K562 (cell line): Measurements from ENCODE around the gene POGLUT2. TPM values are rescaled to one million over a fixed set of nuclear protein-coding genes. Genes with fewer than 3 reads are reported as not detected.
A peak's percentile ranks its signal among the peaks of the same experiment; 100 is the strongest.

Experiments used
- ELF4 ChIP-seq: fragments of 450-650 bp; formaldehyde crosslinking; IDR thresholded peaks from 2 replicates; pipeline ENCODE4 v1.4.0; 2022; ENCODE audit warnings: missing genetic modification characterization
- NR2C1 ChIP-seq, 2 experiments: fragments of 450-650 bp; IDR thresholded peaks; 2 replicates each; pipeline ENCODE4 v1.6.1; 2017; ENCODE audit warnings: mild to moderate bottlenecking in 2 of 2, antibody characterized with exemption in 1 of 2, inconsistent platforms in 1 of 2, missing compliant biosample characterization in 1 of 2, missing genetic modification characterization in 1 of 2
- ZNF165 ChIP-seq: fragments of 250-450 bp; sonication (Bioruptor Pico); IDR thresholded peaks from 2 replicates; pipeline ENCODE4 v1.4.0; 2020; ENCODE audit warnings: borderline replicate concordance
- ZNF184 ChIP-seq: sonication (generic); formaldehyde crosslinking; IDR thresholded peaks from 2 replicates; pipeline ENCODE4 v1.5.0; 2020; ENCODE audit warnings: missing genetic modification reagents
- ZNF232 ChIP-seq: sonication (generic); formaldehyde crosslinking; IDR thresholded peaks from 2 replicates; pipeline ENCODE4 v1.8.0; 2022; ENCODE audit warnings: mild to moderate bottlenecking, missing genetic modification reagents
- ZNF57 ChIP-seq: fragments of 450-650 bp; formaldehyde crosslinking; IDR thresholded peaks from 2 replicates; pipeline ENCODE4 v1.4.0; 2020; ENCODE audit warnings: mild to moderate bottlenecking, moderate library complexity
- ZNF707 ChIP-seq: fragments of 250-450 bp; sonication (Bioruptor Pico); conservative IDR thresholded peaks from 2 replicates; pipeline ENCODE4 v1.8.0; 2022; ENCODE audit warnings: inconsistent platforms, mild to moderate bottlenecking, moderate library complexity
- polyA plus RNA-seq, 8 experiments: library from polyadenylated mRNA; depleted of rRNA in 4 of 8; stranded (reverse) in 5 of 8; unstranded in 3 of 8; fragments of >200 nt; fragmentation: Nextera tagmentation in 2 of 8; fragmentation: Illumina TruSeq in 1 of 8; extraction: Ambion mirVana in 2 of 8; extraction: Trizol in 1 of 8; gene quantifications; 2 replicates each; pipeline versions ENCODE4 v1.2.1 to v1.2.3, GENCODE V29; 2011 to 2014; ENCODE audit warnings: inconsistent platforms in 1 of 8, missing spikeins in 1 of 8
- total RNA-seq, 7 experiments: library from RNA; depleted of rRNA in 6 of 7; stranded (reverse); fragments of >200 nt in 6 of 7; fragmentation: Illumina TruSeq in 2 of 7; extraction: Trizol in 2 of 7; gene quantifications; 2 replicates each; pipeline versions ENCODE4 v1.2.1 to v1.2.3, GENCODE V29; 2011 to 2021; ENCODE audit warnings: low replicate concordance in 1 of 7
- TF ChIP-seq, protein P1 (sequence below): fragments of 450-650 bp; IDR thresholded peaks from 2 replicates; pipeline ENCODE4 v1.6.1; 2016; ENCODE audit warnings: low read depth
- TF ChIP-seq, protein P2 (sequence below): fragments of 250-450 bp; sonication (Bioruptor Pico); IDR thresholded peaks from 2 replicates; pipeline ENCODE4 v1.8.0; 2021; ENCODE audit warnings: moderate library complexity, mild to moderate bottlenecking, inconsistent platforms

POGLUT2 gene
- total and polyA plus RNA-seq, 9 of the 15 experiments (the other 6 are each of a cell fraction or from before 2014, with no cell fraction given), result 3.8 to 11.8 (median 10.8) TPM

DNA sequence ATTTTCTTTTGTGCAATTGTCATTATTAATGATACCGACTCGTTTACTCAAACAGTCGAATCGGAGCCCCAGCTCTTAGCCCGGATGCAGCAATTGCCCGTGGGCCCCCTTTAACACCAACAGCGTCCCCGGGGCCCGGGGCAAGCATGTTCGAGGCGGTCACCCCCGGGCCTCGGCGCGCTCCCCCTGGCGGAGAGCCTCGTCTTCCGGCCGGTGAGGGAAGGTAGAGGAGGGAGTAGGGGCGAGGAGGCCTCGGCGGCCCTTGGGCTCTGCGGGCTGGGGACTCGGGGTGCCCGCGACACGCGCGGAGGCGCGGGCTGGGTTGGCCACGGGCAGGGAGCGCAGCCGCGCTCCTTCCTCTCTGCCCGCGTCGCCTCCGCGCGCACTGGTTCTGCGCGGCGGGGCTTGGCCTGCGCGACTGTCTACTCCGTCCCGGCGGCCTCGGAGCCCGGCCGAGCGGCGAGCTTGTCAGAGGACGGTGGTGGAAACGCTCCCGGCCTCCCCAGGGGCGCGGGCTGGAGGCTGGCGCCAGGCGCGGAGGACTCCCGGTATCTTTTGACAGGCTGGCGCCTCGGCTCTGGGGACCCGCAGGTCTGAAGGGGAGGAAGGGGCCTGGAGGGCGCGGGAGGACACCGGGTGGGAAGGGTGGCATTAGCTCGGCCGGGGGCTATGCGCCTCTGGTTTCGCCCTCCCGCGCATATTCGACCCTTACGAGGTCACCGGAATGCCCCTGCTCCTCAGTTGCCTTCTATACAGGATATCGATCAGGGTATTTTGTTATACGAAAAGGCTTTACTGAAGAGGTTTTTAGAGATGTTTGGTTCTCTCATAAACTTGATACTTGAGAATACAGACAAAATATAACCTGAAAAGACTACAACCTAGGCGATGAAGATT, 1.6 kb upstream of the POGLUT2 start (continued):
- TF ChIP-seq ZNF707 (no peak), ELF4 (CRISPR knock-in tag) (no peak), ZNF184 (CRISPR knock-in tag) (no peak), ZNF57 (CRISPR knock-in tag) (no peak), ZNF232 (CRISPR knock-in tag) (0 out of 2 replicates have a peak, but pooled peaks have one; percentile 51), NR2C1 (IDR thresholded peaks at IDR 0.05) (no peak), NR2C1 (tag; IDR thresholded peaks at IDR 0.05) (no peak), ZNF165 (CRISPR knock-in tag) (no peak)
- TF ChIP-seq, protein P1, sequence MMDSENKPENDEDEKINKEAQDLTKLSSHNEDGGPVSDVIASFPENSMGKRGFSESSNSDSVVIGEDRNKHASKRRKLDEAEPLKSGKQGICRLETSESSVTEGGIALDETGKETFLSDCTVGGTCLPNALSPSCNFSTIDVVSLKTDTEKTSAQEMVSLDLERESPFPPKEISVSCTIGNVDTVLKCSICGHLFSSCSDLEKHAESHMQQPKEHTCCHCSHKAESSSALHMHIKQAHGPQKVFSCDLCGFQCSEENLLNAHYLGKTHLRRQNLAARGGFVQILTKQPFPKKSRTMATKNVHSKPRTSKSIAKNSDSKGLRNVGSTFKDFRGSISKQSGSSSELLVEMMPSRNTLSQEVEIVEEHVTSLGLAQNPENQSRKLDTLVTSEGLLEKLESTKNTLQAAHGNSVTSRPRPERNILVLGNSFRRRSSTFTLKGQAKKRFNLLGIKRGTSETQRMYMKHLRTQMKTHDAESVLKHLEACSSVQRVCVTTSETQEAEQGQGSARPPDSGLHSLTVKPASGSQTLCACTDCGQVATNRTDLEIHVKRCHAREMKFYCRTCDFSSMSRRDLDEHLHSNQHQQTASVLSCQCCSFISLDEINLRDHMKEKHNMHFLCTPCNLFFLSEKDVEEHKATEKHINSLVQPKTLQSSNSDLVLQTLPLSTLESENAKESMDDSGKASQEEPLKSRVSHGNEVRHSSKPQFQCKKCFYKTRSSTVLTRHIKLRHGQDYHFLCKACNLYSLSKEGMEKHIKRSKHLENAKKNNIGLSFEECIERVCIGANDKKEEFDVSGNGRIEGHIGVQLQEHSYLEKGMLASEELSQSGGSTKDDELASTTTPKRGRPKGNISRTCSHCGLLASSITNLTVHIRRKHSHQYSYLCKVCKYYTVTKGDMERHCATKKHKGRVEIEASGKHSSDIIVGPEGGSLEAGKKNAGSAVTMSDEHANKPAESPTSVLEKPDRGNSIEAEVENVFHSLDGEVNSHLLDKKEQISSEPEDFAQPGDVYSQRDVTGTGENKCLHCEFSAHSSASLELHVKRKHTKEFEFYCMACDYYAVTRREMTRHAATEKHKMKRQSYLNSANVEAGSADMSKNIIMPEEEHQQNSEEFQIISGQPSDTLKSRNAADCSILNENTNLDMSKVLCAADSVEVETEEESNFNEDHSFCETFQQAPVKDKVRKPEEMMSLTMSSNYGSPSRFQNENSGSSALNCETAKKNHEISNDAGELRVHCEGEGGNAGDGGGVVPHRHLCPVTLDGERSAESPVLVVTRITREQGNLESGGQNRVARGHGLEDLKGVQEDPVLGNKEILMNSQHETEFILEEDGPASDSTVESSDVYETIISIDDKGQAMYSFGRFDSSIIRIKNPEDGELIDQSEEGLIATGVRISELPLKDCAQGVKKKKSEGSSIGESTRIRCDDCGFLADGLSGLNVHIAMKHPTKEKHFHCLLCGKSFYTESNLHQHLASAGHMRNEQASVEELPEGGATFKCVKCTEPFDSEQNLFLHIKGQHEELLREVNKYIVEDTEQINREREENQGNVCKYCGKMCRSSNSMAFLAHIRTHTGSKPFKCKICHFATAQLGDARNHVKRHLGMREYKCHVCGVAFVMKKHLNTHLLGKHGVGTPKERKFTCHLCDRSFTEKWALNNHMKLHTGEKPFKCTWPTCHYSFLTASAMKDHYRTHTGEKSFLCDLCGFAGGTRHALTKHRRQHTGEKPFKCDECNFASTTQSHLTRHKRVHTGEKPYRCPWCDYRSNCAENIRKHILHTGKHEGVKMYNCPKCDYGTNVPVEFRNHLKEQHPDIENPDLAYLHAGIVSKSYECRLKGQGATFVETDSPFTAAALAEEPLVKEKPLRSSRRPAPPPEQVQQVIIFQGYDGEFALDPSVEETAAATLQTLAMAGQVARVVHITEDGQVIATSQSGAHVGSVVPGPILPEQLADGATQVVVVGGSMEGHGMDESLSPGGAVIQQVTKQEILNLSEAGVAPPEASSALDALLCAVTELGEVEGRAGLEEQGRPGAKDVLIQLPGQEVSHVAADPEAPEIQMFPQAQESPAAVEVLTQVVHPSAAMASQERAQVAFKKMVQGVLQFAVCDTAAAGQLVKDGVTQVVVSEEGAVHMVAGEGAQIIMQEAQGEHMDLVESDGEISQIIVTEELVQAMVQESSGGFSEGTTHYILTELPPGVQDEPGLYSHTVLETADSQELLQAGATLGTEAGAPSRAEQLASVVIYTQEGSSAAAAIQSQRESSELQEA, result no peak
- TF ChIP-seq, protein P2, sequence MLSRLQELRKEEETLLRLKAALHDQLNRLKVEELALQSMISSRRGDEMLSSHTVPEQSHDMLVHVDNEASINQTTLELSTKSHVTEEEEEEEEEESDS (CRISPR knock-in tag), result no peak
